ENCODE results near the gene GABBR1.

GABBR1 gene

GRCh38 chr6:29597184-29597583 lies 35.8 kb downstream of the GABBR1 start:
- Histone ChIP-seq H3K9me3 (ENCODE audit: low read length) (no peaks in the 10 kb centered on the region), H3K4me1 (ENCODE audit: insufficient read depth, low read length) (no peaks in the 10 kb centered on the region), H2AFZ (ENCODE audit: low read depth, low read length) (no peak overlapping the region), H3K4me3 (ENCODE audit: low read length) (no peak overlapping the region), H3K36me3 (ENCODE audit: insufficient read depth, low read length) (peaks cover 15% of the 10 kb centered on the region), H3K27me3 (ENCODE audit: insufficient read depth, low read length) (no peaks in the 10 kb centered on the region)

GRCh38 chr6:29596381-29596900 lies 36.5 kb downstream of the GABBR1 start:
- Histone ChIP-seq H3K9me3 (ENCODE audit: low read length) (no peaks in the 10 kb centered on the region), H2AFZ (ENCODE audit: low read depth, low read length) (no peak overlapping the region)

GRCh38 chr6:29593199-29593855 lies 39.7 kb downstream of the GABBR1 start:
- Histone ChIP-seq H2AFZ (ENCODE audit: low read depth, low read length) (no peak overlapping the region), H3K36me3 (ENCODE audit: insufficient read depth, low read length) (no peaks in the 10 kb centered on the region), H3K9me3 (ENCODE audit: low read length) (no peaks in the 10 kb centered on the region), H3K4me1 (ENCODE audit: insufficient read depth, low read length) (no peaks in the 10 kb centered on the region), H3K4me3 (ENCODE audit: low read length) (no peak overlapping the region), H3K27me3 (ENCODE audit: insufficient read depth, low read length) (no peaks in the 10 kb centered on the region)

More at GRCh38 chr6:29596381-29596900, 36.5 kb downstream of the GABBR1 start:
- Histone ChIP-seq H3K4me1 (ENCODE audit: insufficient read depth, low read length) (no peaks in the 10 kb centered on the region), H3K27me3 (ENCODE audit: insufficient read depth, low read length) (no peaks in the 10 kb centered on the region), H3K4me3 (ENCODE audit: low read length) (no peak overlapping the region), H3K36me3 (ENCODE audit: insufficient read depth, low read length) (peaks cover 9% of the 10 kb centered on the region)

DNA sequence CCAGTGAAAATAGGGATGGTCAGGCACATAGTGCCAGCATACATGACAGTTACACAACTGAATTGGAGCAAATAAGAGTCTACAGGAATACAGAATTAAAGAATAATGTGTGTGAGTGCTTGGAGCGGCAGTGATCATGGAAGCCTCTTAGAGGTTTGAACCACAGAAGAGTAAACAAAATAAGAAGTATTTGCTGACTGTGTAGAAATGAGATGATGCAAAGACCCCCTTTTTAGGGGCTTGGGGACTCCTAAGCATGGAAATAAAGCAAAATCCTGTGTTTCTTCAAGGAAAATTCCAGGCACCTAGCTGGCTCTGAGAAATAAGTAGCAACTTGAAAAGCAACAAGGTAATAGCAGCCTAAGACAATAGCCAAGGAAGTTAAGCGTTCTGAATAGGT lies 41.3 kb downstream of the GABBR1 start:
- Histone ChIP-seq H3K27me3 (ENCODE audit: insufficient read depth, low read length) (no peaks in the 10 kb centered on the region), H3K4me3 (ENCODE audit: low read length) (no peak overlapping the region), H2AFZ (ENCODE audit: low read depth, low read length) (no peak overlapping the region), H3K36me3 (ENCODE audit: insufficient read depth, low read length) (no peaks in the 10 kb centered on the region), H3K4me1 (ENCODE audit: insufficient read depth, low read length) (no peaks in the 10 kb centered on the region), H3K9me3 (ENCODE audit: low read length) (no peaks in the 10 kb centered on the region)

DNA sequence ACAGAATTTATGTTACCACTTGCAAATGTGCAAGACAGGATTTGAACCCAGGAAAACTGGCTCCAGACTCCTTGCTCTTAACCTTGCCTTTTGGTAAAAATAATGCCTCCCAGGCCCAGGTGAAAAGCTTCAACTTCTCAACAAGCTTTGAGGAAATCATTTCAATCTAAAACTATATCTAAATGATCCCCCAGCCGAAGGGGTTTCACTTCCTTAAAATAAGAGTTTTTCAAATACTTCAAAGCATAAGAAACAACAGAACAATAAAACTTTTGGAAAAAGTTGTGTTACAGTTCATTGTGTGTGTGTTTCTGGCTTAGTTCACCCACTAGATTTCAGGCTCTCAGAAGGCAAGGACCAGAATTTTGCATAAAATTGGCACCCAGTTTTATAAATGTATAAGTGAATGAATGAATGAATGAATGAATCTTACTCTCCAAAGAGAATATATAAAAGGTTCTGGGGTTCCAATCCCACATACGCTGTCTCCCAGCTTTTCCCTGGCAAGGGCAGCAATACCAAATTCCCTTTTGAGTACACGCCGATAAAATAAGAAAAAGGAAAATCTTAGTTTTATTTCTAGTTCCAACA lies 42.7 kb downstream of the GABBR1 start:
- H3K9me3 ChIP-seq (ENCODE audit: low read length) = no peaks in the 10 kb centered on the region
- no peaks in the 10 kb centered on the region for H3K4me1 ChIP-seq (ENCODE audit: insufficient read depth, low read length)
- H3K27me3 ChIP-seq (ENCODE audit: insufficient read depth, low read length) = no peaks in the 10 kb centered on the region
- no peak overlapping the region for H2AFZ ChIP-seq (ENCODE audit: low read depth, low read length)
- no peak overlapping the region for H3K4me3 ChIP-seq (ENCODE audit: low read length)
- H3K36me3 ChIP-seq (ENCODE audit: insufficient read depth, low read length) = no peaks in the 10 kb centered on the region

GRCh38 chr6:29589423-29590048 lies 43.4 kb downstream of the GABBR1 start:
- Histone ChIP-seq H3K4me3 (ENCODE audit: low read length) (no peak overlapping the region), H3K36me3 (ENCODE audit: insufficient read depth, low read length) (no peaks in the 10 kb centered on the region), H2AFZ (ENCODE audit: low read depth, low read length) (no peak overlapping the region), H3K27me3 (ENCODE audit: insufficient read depth, low read length) (no peaks in the 10 kb centered on the region), H3K4me1 (ENCODE audit: insufficient read depth, low read length) (no peaks in the 10 kb centered on the region), H3K9me3 (ENCODE audit: low read length) (no peaks in the 10 kb centered on the region)

DNA sequence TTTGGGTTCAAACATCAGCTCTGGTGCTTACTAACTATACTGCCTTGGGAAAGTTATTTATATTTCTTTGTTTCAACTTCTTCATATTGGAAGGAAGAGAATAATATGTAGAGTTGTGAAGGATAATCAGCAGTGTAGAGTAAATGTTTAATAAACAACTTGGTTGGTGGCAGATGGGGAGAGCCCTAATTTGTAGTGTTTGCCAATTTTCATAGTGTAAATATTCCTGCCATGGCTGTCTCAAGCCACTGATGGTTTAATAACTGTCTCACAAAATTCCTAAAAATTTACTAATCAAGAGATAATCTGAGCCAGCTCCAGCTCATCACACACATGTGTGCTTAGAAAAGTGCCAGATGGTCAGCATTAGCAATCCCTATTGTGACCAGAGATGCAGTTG lies 48.2 kb downstream of the GABBR1 start, which contains the start of gene OR2H2:
TSS of gene OR2H2 (plus strand) at position 301 of the 400 bp plus-strand sequence. CDS start 2,824 bp downstream, outside the sequence.
- Histone ChIP-seq H3K36me3 (ENCODE audit: insufficient read depth, low read length) (no peaks in the 10 kb centered on the region), H3K4me1 (ENCODE audit: insufficient read depth, low read length) (no peaks in the 10 kb centered on the region), H2AFZ (ENCODE audit: low read depth, low read length) (no peak within 1 kb of the TSS), H3K4me3 (ENCODE audit: low read length) (no peak within 1 kb of the TSS), H3K9me3 (ENCODE audit: low read length) (no peaks in the 10 kb centered on the region), H3K27me3 (ENCODE audit: insufficient read depth, low read length) (no peaks in the 10 kb centered on the region)

DNA sequence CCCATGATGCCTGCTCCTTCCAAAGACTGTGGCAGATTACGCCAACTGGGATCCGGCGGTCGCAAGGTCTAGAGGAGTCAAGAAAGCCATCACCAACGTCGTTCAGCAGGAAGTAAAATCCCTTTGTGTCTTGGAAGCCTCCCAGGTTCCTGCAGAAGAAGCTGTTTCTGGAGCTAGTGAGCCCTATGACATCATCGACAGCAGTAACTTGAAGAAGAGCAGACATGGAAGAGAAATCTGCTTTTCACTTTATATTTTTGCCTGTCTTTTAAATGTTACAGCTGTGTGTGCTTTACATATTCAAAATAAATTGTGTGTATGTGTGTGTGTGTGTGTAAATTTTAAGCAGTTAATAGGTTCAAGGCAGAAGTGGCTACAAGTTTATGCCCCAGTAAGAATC lies 55.4 kb downstream of the GABBR1 start:
- Histone ChIP-seq H3K27me3 (ENCODE audit: insufficient read depth, low read length) (peaks cover 7% of the 10 kb centered on the region), H3K9me3 (ENCODE audit: low read length) (no peaks in the 10 kb centered on the region), H3K4me1 (ENCODE audit: insufficient read depth, low read length) (no peaks in the 10 kb centered on the region), H3K4me3 (ENCODE audit: low read length) (no peak overlapping the region), H2AFZ (ENCODE audit: low read depth, low read length) (no peak overlapping the region), H3K36me3 (ENCODE audit: insufficient read depth, low read length) (no peaks in the 10 kb centered on the region)

GRCh38 chr6:29576056-29576455 lies 56.9 kb downstream of the GABBR1 start:
- no peaks in the 10 kb centered on the region for H3K4me1 ChIP-seq (ENCODE audit: insufficient read depth, low read length)
- no peak overlapping the region for H2AFZ ChIP-seq (ENCODE audit: low read depth, low read length)
- peaks cover 10% of the 10 kb centered on the region for H3K27me3 ChIP-seq (ENCODE audit: insufficient read depth, low read length)
- no peaks in the 10 kb centered on the region for H3K36me3 ChIP-seq (ENCODE audit: insufficient read depth, low read length)
- H3K9me3 ChIP-seq (ENCODE audit: low read length) = no peaks in the 10 kb centered on the region
- H3K4me3 ChIP-seq (ENCODE audit: low read length) = no peak overlapping the region

DNA sequence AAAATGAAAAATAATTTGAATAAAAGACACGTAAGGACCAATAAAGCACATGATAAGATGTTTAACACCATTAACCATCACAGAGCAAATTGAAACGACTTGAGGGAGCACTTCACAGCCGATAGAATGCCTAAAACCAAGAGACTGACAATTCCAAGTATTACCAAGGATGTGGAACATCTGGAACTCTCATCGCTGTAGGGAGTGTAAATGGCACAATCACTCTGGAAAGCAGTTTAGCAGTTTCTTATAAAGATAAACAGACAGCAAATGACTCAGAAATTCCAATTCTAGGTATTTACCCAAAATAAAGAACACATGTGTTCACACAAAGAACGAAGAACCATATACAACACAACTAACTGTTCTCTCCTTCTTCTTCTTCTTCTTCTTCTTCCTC lies 65.0 kb downstream of the GABBR1 start:
- Histone ChIP-seq H3K36me3 (ENCODE audit: insufficient read depth, low read length) (no peaks in the 10 kb centered on the region), H3K27me3 (ENCODE audit: insufficient read depth, low read length) (peaks cover 5% of the 10 kb centered on the region), H3K4me3 (ENCODE audit: low read length) (no peak overlapping the region), H2AFZ (ENCODE audit: low read depth, low read length) (no peak overlapping the region), H3K9me3 (ENCODE audit: low read length) (no peaks in the 10 kb centered on the region), H3K4me1 (ENCODE audit: insufficient read depth, low read length) (no peaks in the 10 kb centered on the region)

- Histone ChIP-seq H3K36me3 (ENCODE audit: insufficient read depth, low read length) (no peaks in the 10 kb centered on the region), H3K4me1 (ENCODE audit: insufficient read depth, low read length) (no peaks in the 10 kb centered on the region), H2AFZ (ENCODE audit: low read depth, low read length) (no peak overlapping the region), H3K9me3 (ENCODE audit: low read length) (no peaks in the 10 kb centered on the region), H3K27me3 (ENCODE audit: insufficient read depth, low read length) (peaks cover 5% of the 10 kb centered on the region), H3K4me3 (ENCODE audit: low read length) (no peak overlapping the region)
Measured at GRCh38 chr6:29567541-29567940, 65.4 kb downstream of the GABBR1 start.

- Histone ChIP-seq H3K4me3 (ENCODE audit: low read length) (no peak overlapping the region), H3K9me3 (ENCODE audit: low read length) (no peaks in the 10 kb centered on the region), H3K4me1 (ENCODE audit: insufficient read depth, low read length) (no peaks in the 10 kb centered on the region), H3K27me3 (ENCODE audit: insufficient read depth, low read length) (peaks cover 6% of the 10 kb centered on the region), H3K36me3 (ENCODE audit: insufficient read depth, low read length) (no peaks in the 10 kb centered on the region), H2AFZ (ENCODE audit: low read depth, low read length) (no peak overlapping the region)
Measured at GRCh38 chr6:29566856-29567255, 66.1 kb downstream of the GABBR1 start.

DNA sequence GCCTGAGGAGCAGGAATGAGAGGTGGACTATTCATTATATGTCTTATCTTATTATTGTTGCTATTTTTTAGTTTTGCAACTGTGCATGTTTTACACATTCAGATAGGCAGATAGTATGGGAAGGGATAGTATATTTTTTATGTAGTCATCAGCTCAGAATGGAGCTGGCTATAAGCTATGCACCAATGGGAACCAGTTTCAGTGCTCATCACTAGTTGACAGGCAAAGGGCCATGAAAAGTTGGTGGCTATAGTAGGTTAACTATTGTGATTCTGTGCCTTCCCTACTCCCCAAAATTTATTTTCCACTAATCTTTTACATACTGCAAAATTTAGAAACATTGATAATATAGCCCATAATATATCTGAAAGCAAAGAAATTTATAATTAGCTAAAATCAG lies 68.1 kb downstream of the GABBR1 start:
- H2AFZ ChIP-seq (ENCODE audit: low read depth, low read length) = no peak overlapping the region
- H3K4me3 ChIP-seq (ENCODE audit: low read length) = no peak overlapping the region
- H3K9me3 ChIP-seq (ENCODE audit: low read length) = no peaks in the 10 kb centered on the region
- H3K4me1 ChIP-seq (ENCODE audit: insufficient read depth, low read length) = no peaks in the 10 kb centered on the region
- H3K36me3 ChIP-seq (ENCODE audit: insufficient read depth, low read length) = no peaks in the 10 kb centered on the region
- peaks cover 8% of the 10 kb centered on the region for H3K27me3 ChIP-seq (ENCODE audit: insufficient read depth, low read length)
